Measurements from ENCODE around the gene ASAH2.

Gene ASAH2

GRCh38 chr10:50234486-50234885 lies 16.8 kb downstream of the ASAH2 start:
- H4K20me1 ChIP-seq (ENCODE audit: low read depth, low read length), result no peaks in the 10 kb centered on the region
- H2AFZ ChIP-seq (ENCODE audit: low read depth, low read length, severe bottlenecking), result no peak overlapping the region
- H3F3A ChIP-seq (ENCODE audit: insufficient read depth), result no peaks in the 10 kb centered on the region
- no peak overlapping the region for H3K4me2 ChIP-seq (ENCODE audit: low read depth, low read length, poor library complexity, severe bottlenecking)
- no peak overlapping the region for H3K27ac ChIP-seq (ENCODE audit: low read depth, low read length)
- no peak overlapping the region for H3K4me3 ChIP-seq (ENCODE audit: insufficient read depth, low read length, poor library complexity, severe bottlenecking)
- H3K9me3 ChIP-seq (ENCODE audit: insufficient read depth, low read length), result no peaks in the 10 kb centered on the region
- H3K9ac ChIP-seq (ENCODE audit: low read length), result no peak overlapping the region
- no peaks in the 10 kb centered on the region for H3K36me3 ChIP-seq (ENCODE audit: low read length)
- H3K27me3 ChIP-seq (ENCODE audit: low read length), result no peaks in the 10 kb centered on the region
- H3K79me2 ChIP-seq (ENCODE audit: insufficient read depth, low read length), result no peaks in the 10 kb centered on the region
- H3K9me2 ChIP-seq (replicated peaks; ENCODE audit: insufficient read depth, low read length), result no peaks in the 10 kb centered on the region
- TF ChIP-seq, protein P1, sequence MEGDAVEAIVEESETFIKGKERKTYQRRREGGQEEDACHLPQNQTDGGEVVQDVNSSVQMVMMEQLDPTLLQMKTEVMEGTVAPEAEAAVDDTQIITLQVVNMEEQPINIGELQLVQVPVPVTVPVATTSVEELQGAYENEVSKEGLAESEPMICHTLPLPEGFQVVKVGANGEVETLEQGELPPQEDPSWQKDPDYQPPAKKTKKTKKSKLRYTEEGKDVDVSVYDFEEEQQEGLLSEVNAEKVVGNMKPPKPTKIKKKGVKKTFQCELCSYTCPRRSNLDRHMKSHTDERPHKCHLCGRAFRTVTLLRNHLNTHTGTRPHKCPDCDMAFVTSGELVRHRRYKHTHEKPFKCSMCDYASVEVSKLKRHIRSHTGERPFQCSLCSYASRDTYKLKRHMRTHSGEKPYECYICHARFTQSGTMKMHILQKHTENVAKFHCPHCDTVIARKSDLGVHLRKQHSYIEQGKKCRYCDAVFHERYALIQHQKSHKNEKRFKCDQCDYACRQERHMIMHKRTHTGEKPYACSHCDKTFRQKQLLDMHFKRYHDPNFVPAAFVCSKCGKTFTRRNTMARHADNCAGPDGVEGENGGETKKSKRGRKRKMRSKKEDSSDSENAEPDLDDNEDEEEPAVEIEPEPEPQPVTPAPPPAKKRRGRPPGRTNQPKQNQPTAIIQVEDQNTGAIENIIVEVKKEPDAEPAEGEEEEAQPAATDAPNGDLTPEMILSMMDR (IDR thresholded peaks at IDR 0.05; ENCODE audit: insufficient read depth, low read length, poor library complexity, severe bottlenecking), result no peak
- no peak for TF ChIP-seq EZH2phosphoT487 (conservative IDR thresholded peaks at IDR 0.05; ENCODE audit: low read length)

DNA sequence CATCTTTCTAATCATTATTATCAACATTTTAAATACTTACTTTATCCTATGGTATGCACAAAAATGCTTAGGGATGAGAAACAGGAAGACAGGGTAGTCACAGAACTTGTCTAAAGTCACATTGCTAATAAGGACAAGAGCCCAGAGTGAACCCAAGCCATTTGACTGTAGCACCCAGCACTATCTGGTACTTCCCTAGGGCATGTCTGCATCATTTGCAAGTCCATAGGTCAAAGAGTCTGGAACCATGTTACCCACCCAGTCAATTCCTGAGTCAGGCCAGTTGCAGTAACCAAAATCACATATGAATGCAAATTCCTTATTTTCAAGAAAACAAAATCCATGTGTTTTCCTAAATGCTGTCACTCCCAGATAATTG lies 19.1 kb downstream of the ASAH2 start:
- Histone ChIP-seq H2AFZ (ENCODE audit: low read depth, low read length, severe bottlenecking) (no peak overlapping the region), H3K9me3 (ENCODE audit: insufficient read depth, low read length) (no peaks in the 10 kb centered on the region), H3K79me2 (ENCODE audit: insufficient read depth, low read length) (no peaks in the 10 kb centered on the region), H3F3A (ENCODE audit: insufficient read depth) (no peaks in the 10 kb centered on the region), H3K27me3 (ENCODE audit: low read length) (no peaks in the 10 kb centered on the region), H3K9ac (ENCODE audit: low read length) (no peak overlapping the region), H3K4me3 (ENCODE audit: insufficient read depth, low read length, poor library complexity, severe bottlenecking) (no peak overlapping the region), H3K36me3 (ENCODE audit: low read length) (no peaks in the 10 kb centered on the region), H3K27ac (ENCODE audit: low read depth, low read length) (no peak overlapping the region), H3K9me2 (replicated peaks; ENCODE audit: insufficient read depth, low read length) (no peaks in the 10 kb centered on the region), H3K4me2 (ENCODE audit: low read depth, low read length, poor library complexity, severe bottlenecking) (no peak overlapping the region), H4K20me1 (ENCODE audit: low read depth, low read length) (no peaks in the 10 kb centered on the region)
- TF ChIP-seq, protein P1 (IDR thresholded peaks at IDR 0.05; ENCODE audit: insufficient read depth, low read length, poor library complexity, severe bottlenecking), result no peak
- TF ChIP-seq EZH2phosphoT487 (conservative IDR thresholded peaks at IDR 0.05; ENCODE audit: low read length), result no peak

- H3K4me3 ChIP-seq (ENCODE audit: insufficient read depth, low read length, poor library complexity, severe bottlenecking), result no peak overlapping the region
- no peaks in the 10 kb centered on the region for H3F3A ChIP-seq (ENCODE audit: insufficient read depth)
- H3K79me2 ChIP-seq (ENCODE audit: insufficient read depth, low read length), result no peaks in the 10 kb centered on the region
- H4K20me1 ChIP-seq (ENCODE audit: low read depth, low read length), result no peaks in the 10 kb centered on the region
- no peak overlapping the region for H3K4me2 ChIP-seq (ENCODE audit: low read depth, low read length, poor library complexity, severe bottlenecking)
- H3K36me3 ChIP-seq (ENCODE audit: low read length), result no peaks in the 10 kb centered on the region
- TF ChIP-seq, protein P1 (IDR thresholded peaks at IDR 0.05; ENCODE audit: insufficient read depth, low read length, poor library complexity, severe bottlenecking), result no peak
- no peak for TF ChIP-seq EZH2phosphoT487 (conservative IDR thresholded peaks at IDR 0.05; ENCODE audit: low read length)
- H3K27ac ChIP-seq (ENCODE audit: low read depth, low read length), result no peak overlapping the region
- H3K27me3 ChIP-seq (ENCODE audit: low read length), result no peaks in the 10 kb centered on the region
- H3K9ac ChIP-seq (ENCODE audit: low read length), result no peak overlapping the region
- H2AFZ ChIP-seq (ENCODE audit: low read depth, low read length, severe bottlenecking), result no peak overlapping the region
- H3K9me2 ChIP-seq (replicated peaks; ENCODE audit: insufficient read depth, low read length), result no peaks in the 10 kb centered on the region
- H3K9me3 ChIP-seq (ENCODE audit: insufficient read depth, low read length), result no peaks in the 10 kb centered on the region
These were observed 19.6 kb downstream of the ASAH2 start for GRCh38 chr10:50231515-50232260.
